Mesenteric fat pad (tissue), 1 donor: Measurements from ENCODE around the gene SLC17A5. TPM values are rescaled to one million over a fixed set of nuclear protein-coding genes. Genes with fewer than 3 reads are reported as not detected.
"Not testable (repeated sequence)": the region's sequence is repeated elsewhere in the genome, so short reads cannot be mapped to it uniquely, and the experiment has no call there.

Source experiments
- DNase-seq: peaks from one replicate; pipeline ENCODE4 v3.0.0-alpha.2; 2020; ENCODE audit warnings: low spot score
- long read RNA-seq: library from polyadenylated mRNA; unstranded; transcript quantifications from one replicate; pipeline ENCODE4 v2.0.0, GENCODE V29; 2020
- total RNA-seq: library from RNA; stranded (reverse); fragmentation: NEBNext Ultra II Directional; extraction: Animal tissue kit (Norgen Biotek cat#: 25700); gene quantifications from one replicate; pipeline ENCODE4 v1.2.1, GENCODE V29; 2021
- donor health status: DM: yes; HTN: yes; CAD: no.

The SLC17A5 gene
- total RNA-seq, result 21.4 TPM
- long read RNA-seq, transcript SLC17A5-201 (11 exons, 3,455 nt), result major isoform, 40 of 62 reads
- long read RNA-seq, partial matches to known transcripts, result 8 of 62 reads
- long read RNA-seq, other reads (novel, unspliced or antisense), result 14 of 62 reads

- DNase-seq, result peak; percentile 97
These were observed at the start of gene SLC17A5 for GRCh38 chr6:73653571-73654424. Gene SLC17A5, minus strand, starts transcription at chr6:73653992. Its CDS starts 106 bp downstream, at chr6:73653886.

- no peak for DNase-seq
These were observed 49.7 kb upstream of the SLC17A5 start for GRCh38 chr6:73703466-73703865.

GRCh38 chr6:73702444-73702843, 48.7 kb upstream of the SLC17A5 start:
- no peak for DNase-seq

- DNase-seq, result no peak
These were observed 46.1 kb upstream of the SLC17A5 start for GRCh38 chr6:73699676-73700459.

- DNase-seq, result no peak
These were observed 43.3 kb upstream of the SLC17A5 start for GRCh38 chr6:73696966-73697655.

- no peak for DNase-seq
These were observed 42.0 kb upstream of the SLC17A5 start, which contains the start of gene CD109 for GRCh38 chr6:73695619-73696421. Gene CD109, plus strand, starts transcription at chr6:73696203. Its CDS starts 13 bp downstream, at chr6:73696216.

GRCh38 chr6:73694711-73695411, 41.1 kb upstream of the SLC17A5 start:
- DNase-seq, result no peak

GRCh38 chr6:73691512-73691911, 37.7 kb upstream of the SLC17A5 start:
- DNase-seq, result no peak

- no peak for DNase-seq
These were observed 36.3 kb upstream of the SLC17A5 start for GRCh38 chr6:73690056-73690455.

GRCh38 chr6:73688351-73688750, 34.6 kb upstream of the SLC17A5 start:
- no peak for DNase-seq

GRCh38 chr6:73683574-73683973, 29.8 kb upstream of the SLC17A5 start:
- DNase-seq, result not testable (repeated sequence)

- DNase-seq, result no peak
These were observed 26.6 kb upstream of the SLC17A5 start for GRCh38 chr6:73680289-73680918.

GRCh38 chr6:73679846-73680245, 26.1 kb upstream of the SLC17A5 start:
- DNase-seq, result not testable (repeated sequence)

GRCh38 chr6:73679009-73679408, 25.2 kb upstream of the SLC17A5 start:
- DNase-seq, result no peak

- no peak for DNase-seq
These were observed 21.8 kb upstream of the SLC17A5 start for GRCh38 chr6:73675466-73676098.

- no peak for DNase-seq
These were observed 18.3 kb upstream of the SLC17A5 start for GRCh38 chr6:73671911-73672685.

- DNase-seq, result no peak
These were observed 15.2 kb upstream of the SLC17A5 start for GRCh38 chr6:73669005-73669404.

- no peak for DNase-seq
These were observed 14.0 kb upstream of the SLC17A5 start for GRCh38 chr6:73667798-73668197.
